HG03095 (cell line): ENCODE data around the gene NUBP1.
"Not testable (repeated sequence)": the region's sequence is repeated elsewhere in the genome, so short reads cannot be mapped to it uniquely, and the experiment has no call there.

Experiments used
- ATAC-seq: cut with Tn5 transposase; IDR thresholded peaks from one replicate; pipeline ENCODE4 v1.9.1; 2021; ENCODE audit warnings: moderate library complexity; ENCODE audit not compliant: unreplicated experiment

The NUBP1 gene

DNA sequence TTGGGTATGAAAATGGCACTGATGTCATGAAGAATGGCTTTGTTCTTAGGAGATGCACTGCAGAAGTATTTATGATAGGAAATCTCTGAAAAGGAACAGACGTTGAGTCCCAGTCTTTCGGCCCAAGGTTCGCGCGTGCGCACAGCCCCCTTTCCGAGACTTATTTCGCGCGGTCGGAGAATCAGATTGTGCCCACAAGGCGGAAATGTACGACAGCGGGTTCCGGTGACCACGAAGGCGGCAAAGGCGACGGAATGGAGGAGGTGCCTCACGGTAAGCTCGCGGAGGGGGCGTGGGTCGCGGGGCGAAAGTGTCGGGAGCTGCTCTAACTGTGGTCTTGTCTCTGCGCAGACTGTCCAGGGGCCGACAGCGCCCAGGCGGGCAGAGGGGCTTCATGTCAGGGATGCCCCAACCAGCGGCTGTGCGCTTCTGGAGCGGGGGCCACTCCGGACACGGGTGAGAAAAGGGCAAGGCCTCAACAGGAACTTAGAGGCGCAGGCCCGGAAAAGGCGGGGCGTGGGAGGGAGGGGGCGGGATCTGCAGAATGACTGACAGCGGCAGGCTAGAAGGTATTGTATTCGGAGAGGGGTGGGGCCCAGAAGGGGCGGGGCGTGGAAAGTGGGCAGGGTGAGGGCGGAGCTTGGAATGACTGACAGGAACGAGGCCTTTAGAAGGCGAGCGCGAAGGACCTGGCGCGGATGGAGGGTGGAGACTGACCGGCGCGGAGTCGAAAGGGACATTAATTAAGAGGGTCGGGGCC lies at the start of gene NUBP1:
Gene NUBP1, plus strand, starts transcription at position 233 of the 760 bp plus-strand sequence. Its CDS starts 22 bp downstream, at position 255.
- ATAC-seq = peak; percentile 79

DNA sequence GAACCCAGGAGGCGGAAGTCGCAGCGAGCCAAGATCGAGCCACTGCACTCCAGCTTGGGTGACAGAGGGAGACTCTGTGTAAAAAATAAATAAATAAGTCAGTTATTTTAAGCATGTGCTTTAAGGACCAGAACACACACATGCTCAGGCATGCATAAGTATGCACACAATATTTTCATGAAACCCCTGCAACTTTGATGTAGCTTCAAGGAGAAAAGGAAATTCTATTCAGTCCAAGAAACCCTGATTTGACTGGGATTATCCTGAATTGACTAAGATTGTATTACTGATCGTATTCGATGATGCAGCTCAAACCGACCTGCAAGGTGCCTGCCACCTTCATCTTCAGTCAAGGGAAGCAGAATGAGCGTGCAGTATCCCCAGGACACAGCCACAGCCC lies 49.8 kb upstream of the NUBP1 start:
- ATAC-seq = no peak

DNA sequence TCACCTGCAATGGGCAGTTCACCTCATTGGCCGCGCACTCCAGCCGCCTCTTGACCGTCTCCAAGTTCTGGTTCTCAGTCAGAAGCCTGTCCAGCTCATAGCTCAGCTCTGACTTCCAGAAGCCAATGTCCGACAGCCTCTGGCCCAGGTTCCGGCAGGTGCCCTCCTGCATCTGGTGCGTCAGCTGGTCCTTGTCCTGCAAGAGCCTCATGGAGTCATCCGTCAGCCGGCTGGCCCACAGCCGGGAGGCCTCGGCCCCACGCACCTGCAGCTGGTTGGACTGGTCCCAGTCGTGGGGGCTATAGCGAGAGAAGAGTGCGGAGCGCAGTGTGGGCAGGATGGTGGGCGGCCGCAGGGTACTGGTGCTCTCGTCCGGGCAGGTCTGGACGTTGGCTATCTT lies 49.3 kb upstream of the NUBP1 start:
- ATAC-seq = no peak

GRCh38 chr16:10694830-10695229 lies 48.8 kb upstream of the NUBP1 start, which contains the start of gene TEKT5:
Gene TEKT5, minus strand, starts transcription at chr16:10694930. Its CDS starts 57 bp downstream, at chr16:10694873.
- no peak for ATAC-seq

DNA sequence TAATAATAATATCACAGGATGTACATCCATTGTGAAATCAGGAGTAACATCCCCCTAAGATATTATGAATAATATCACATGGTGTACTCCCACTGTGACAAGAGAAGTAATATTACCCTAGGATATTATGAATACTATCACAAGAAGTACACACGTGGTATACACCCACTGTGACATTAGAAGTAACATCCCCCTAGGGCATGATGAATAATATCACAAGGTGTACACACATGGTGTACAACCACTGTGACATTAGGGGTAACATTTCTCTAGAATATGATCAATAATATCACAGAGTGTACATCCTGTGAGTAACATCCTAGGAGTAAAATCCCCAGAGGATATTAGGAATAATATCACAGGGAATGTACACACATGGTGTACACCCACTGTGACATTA lies 43.9 kb upstream of the NUBP1 start:
- ATAC-seq = no peak

GRCh38 chr16:10708969-10709368 lies 34.7 kb upstream of the NUBP1 start:
- no peak for ATAC-seq

GRCh38 chr16:10728003-10728887 lies 15.4 kb upstream of the NUBP1 start:
- ATAC-seq = no peak

GRCh38 chr16:10729104-10730048 lies 14.3 kb upstream of the NUBP1 start:
- ATAC-seq = no peak

DNA sequence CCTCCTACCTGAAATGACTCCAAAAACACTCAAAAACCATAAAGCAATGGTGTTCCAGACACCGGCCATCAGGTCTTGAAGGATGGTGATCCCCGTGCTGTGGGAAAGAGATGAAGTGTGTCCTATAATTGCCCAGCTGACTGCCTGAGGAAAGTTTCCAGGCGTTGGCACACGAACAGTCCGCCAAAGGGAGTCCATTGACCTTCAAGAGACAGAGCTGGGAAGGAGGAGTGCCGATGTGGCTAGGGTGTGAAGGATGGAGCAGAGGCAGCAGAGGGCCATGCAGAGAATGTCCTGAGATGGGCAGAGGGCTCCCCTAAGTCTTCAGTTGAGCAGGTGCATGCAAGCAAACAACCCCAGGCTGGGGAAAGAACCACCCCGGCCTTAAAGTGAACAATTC lies 11.9 kb upstream of the NUBP1 start:
- ATAC-seq = no peak

DNA sequence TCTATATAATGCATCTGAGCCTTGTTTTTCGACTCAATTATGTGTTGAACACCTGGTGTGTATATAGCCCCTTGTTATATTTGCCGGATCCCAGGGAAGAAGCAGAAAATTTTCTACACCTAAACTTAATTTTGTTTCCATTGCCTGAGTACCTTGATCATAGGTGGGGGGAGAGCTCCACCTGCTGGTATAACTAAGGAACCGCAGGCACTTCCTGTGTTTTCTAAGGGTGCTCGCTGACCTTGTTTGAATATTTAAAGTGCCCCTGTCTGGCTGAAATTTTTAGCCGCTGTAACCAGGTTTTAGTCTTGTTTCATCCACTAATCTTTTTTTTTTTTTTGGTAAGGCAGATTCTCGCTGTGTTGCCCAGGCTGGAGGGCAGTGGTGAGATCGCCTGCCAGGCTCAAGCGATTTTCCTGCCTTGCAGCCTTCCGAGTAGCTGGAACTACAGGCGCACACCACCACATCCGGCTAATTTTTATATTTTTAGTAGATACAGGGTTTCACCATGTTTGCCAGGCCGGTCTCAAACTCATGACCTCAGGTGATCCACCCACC lies 6.5 kb upstream of the NUBP1 start:
- ATAC-seq = no peak

- peak; percentile 69 for ATAC-seq
These were observed 5.2 kb upstream of the NUBP1 start for GRCh38 chr16:10738231-10739077.

DNA sequence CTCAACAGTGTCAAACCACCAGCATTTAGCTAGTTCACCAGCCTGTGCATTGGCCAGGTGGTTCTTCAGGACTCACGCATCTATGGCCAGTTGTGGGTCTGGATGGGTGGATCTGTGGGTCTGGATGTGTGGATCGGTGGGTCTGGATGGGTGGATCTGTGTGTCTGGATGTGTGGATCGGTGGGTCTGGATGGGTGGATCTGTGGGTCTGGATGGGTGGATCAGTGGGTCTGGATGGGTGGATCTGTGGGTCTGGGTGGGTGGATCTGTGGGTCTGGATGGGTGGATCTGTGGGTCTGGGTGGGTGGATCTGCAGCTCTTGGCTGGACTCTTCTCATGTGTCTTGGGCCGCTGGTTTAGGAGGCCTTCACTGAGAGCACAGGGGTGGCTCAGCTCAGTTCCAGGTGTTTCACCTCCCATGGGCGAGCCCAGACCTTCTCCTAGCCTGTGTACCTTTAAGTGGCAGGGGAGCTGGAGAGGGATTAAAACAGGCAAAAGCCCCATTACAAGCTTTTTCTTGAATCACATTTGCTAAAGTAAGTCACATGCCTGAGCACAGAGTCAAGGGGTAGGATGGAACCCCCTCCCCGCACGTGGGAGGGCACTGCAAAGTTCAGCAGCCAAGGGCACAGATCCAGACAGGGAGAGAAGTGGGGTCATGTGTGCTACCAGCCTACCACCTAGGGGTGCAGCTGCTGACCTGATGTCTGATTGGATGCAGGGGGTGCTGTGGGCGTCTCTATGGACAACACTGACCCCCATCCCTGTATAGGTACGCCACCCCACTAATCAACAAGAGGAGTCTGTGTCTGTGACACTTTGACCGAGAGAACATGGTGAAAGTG lies 3.4 kb upstream of the NUBP1 start:
- no peak for ATAC-seq

- no peak for ATAC-seq
These were observed 2.8 kb upstream of the NUBP1 start for GRCh38 chr16:10740845-10741208.

GRCh38 chr16:10741249-10741648 lies 2.4 kb upstream of the NUBP1 start:
- ATAC-seq = not testable (repeated sequence)

DNA sequence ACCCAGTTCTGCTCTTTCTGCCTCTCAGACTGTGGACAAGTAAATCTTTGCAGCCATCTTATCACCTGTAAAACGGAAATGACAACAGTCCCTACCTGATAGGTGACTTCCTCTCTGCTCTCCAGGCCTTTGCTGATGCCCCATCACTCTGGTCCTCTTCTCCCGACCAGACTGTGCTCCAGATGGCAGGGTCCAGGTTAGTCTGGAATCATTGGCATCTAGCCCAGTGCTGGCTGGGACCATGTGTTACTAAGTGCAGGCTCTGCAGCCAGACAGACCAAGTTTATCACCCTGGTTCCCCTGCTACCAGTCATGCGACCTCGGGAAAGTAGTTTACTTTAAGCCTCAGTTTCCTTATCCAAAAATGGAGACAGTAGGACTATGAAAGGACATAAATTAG lies 1.8 kb upstream of the NUBP1 start:
- no peak for ATAC-seq

DNA sequence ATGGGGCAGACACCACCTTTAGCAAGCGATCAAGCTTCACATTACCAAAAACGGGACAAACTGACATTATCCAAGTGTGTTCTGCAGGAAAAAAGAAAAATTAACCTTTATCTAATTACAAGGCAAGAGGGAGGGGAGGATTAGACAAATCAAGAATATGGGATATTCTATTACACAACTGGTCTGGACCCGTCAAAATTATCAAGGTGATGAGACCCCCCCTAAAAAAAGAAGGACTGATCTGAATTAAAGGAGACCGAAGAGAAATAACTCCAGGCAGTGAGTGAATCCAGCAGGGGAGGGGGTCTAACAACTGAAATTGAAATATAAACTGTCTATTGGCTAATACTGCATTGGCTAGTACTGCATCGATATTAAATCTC lies 424 bp upstream of the NUBP1 start:
- no peak for ATAC-seq

- no peak for ATAC-seq
These were observed 858 bp downstream of the NUBP1 start for GRCh38 chr16:10744370-10745030.

DNA sequence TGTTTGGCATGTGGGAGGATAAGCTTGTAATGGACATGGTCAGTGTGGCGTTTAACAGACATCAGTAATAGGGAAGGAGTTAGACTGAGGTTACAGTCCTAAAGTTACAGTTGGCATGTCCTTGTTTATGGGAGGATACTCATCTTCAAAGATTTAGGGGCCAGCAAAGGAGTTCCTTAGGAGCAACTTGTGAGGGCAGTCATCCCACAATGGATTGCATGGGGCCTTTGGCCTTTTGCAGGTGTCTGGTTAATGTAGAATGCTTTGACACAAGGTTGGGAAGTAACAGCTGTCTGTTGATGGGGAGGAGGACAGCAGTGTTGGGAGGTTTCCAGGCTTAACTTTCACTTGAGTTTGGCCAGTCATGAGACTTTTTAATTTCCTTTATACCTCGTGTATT lies 2.2 kb downstream of the NUBP1 start:
- ATAC-seq = no peak
